HEK293 (cell line): ENCODE results near the gene NANOS3.
A peak's percentile ranks its signal among the peaks of the same experiment; 100 is the strongest.

Source experiments
- ATF2 ChIP-seq: fragments of 450-650 bp; formaldehyde crosslinking; IDR thresholded peaks from 2 replicates; pipeline ENCODE4 v1.5.1; 2016; ENCODE audit warnings: missing biosample characterization, missing genetic modification characterization, low read depth
- BCL11A ChIP-seq: fragments of 450-650 bp; formaldehyde crosslinking; IDR thresholded peaks from 2 replicates; pipeline ENCODE4 v1.5.1; 2016; ENCODE audit warnings: low read depth, missing biosample characterization, missing genetic modification characterization
- GLIS2 ChIP-seq: fragments of 450-650 bp; formaldehyde crosslinking; IDR thresholded peaks from 2 replicates; pipeline ENCODE4 v1.5.1; 2016; ENCODE audit warnings: missing biosample characterization, missing genetic modification characterization
- HIC1 ChIP-seq: fragments of 450-650 bp; formaldehyde crosslinking; IDR thresholded peaks from 2 replicates; pipeline ENCODE4 v1.5.1; 2016; ENCODE audit warnings: missing biosample characterization, missing genetic modification characterization
- KLF9 ChIP-seq: fragments of 450-650 bp; formaldehyde crosslinking; IDR thresholded peaks from 2 replicates; pipeline ENCODE4 v1.5.1; 2016; ENCODE audit warnings: missing biosample characterization, missing genetic modification characterization, low read depth
- PBX3 ChIP-seq: sonication (generic); formaldehyde crosslinking; IDR thresholded peaks from 2 replicates; pipeline ENCODE4 v1.8.1; 2022; ENCODE audit warnings: mild to moderate bottlenecking, moderate library complexity, missing genetic modification reagents
- SCRT2 ChIP-seq: fragments of 450-650 bp; formaldehyde crosslinking; IDR thresholded peaks from 2 replicates; pipeline ENCODE4 v1.5.1; 2016; ENCODE audit warnings: missing biosample characterization, missing genetic modification characterization
- SP2 ChIP-seq: fragments of 450-650 bp; formaldehyde crosslinking; IDR thresholded peaks from 2 replicates; pipeline ENCODE4 v1.5.1; 2016; ENCODE audit warnings: missing biosample characterization, missing genetic modification characterization
- TSHZ1 ChIP-seq: fragments of 450-650 bp; formaldehyde crosslinking; IDR thresholded peaks from 2 replicates; pipeline ENCODE4 v1.5.1; 2016; ENCODE audit warnings: missing biosample characterization, missing genetic modification characterization, borderline replicate concordance
- ZBTB17 ChIP-seq: fragments of 450-650 bp; formaldehyde crosslinking; IDR thresholded peaks from 2 replicates; pipeline ENCODE4 v1.5.1; 2016; ENCODE audit warnings: missing biosample characterization, missing genetic modification characterization
- ZBTB7A ChIP-seq: fragments of 450-650 bp; formaldehyde crosslinking; IDR thresholded peaks from 2 replicates; pipeline ENCODE4 v1.5.1; 2016; ENCODE audit warnings: low read depth, missing biosample characterization, missing genetic modification characterization
- ZNF132 ChIP-seq: fragments of 450-650 bp; formaldehyde crosslinking; IDR thresholded peaks from 2 replicates; pipeline ENCODE4 v1.5.1; 2017; ENCODE audit warnings: missing biosample characterization, missing genetic modification characterization, borderline replicate concordance
- ZNF202 ChIP-seq: fragments of 450-650 bp; formaldehyde crosslinking; IDR thresholded peaks from 2 replicates; pipeline ENCODE4 v1.5.1; 2016; ENCODE audit warnings: missing biosample characterization, missing genetic modification characterization, borderline replicate concordance
- ZNF292 ChIP-seq: fragments of 450-650 bp; formaldehyde crosslinking; IDR thresholded peaks from 2 replicates; pipeline ENCODE4 v1.5.1; 2016; ENCODE audit warnings: low read depth, missing biosample characterization, missing genetic modification characterization, borderline replicate concordance
- ZNF324 ChIP-seq: fragments of 450-650 bp; formaldehyde crosslinking; IDR thresholded peaks from 2 replicates; pipeline ENCODE4 v1.5.1; 2016; ENCODE audit warnings: missing biosample characterization, missing genetic modification characterization
- ZNF366 ChIP-seq: fragments of 450-650 bp; formaldehyde crosslinking; conservative IDR thresholded peaks from 2 replicates; pipeline ENCODE4 v1.5.1; 2016; ENCODE audit warnings: missing biosample characterization, missing genetic modification characterization
- ZNF391 ChIP-seq: fragments of 450-650 bp; formaldehyde crosslinking; IDR thresholded peaks from 2 replicates; pipeline ENCODE4 v1.5.1; 2016; ENCODE audit warnings: low read depth, missing biosample characterization, missing genetic modification characterization, borderline replicate concordance
- ZNF394 ChIP-seq: fragments of 450-650 bp; formaldehyde crosslinking; IDR thresholded peaks from 2 replicates; pipeline ENCODE4 v1.5.1; 2016; ENCODE audit warnings: missing biosample characterization, missing genetic modification characterization, mild to moderate bottlenecking, moderate library complexity, borderline replicate concordance
- ZNF449 ChIP-seq: fragments of 450-650 bp; formaldehyde crosslinking; IDR thresholded peaks from 2 replicates; pipeline ENCODE4 v1.5.1; 2017; ENCODE audit warnings: missing biosample characterization, mild to moderate bottlenecking, missing genetic modification characterization, moderate library complexity
- ZNF473 ChIP-seq: fragments of 450-650 bp; formaldehyde crosslinking; IDR thresholded peaks from 2 replicates; pipeline ENCODE4 v1.5.1; 2017; ENCODE audit warnings: missing biosample characterization, missing genetic modification characterization
- ZNF561 ChIP-seq: fragments of 450-650 bp; IDR thresholded peaks from 2 replicates; pipeline ENCODE4 v1.5.1; 2018; ENCODE audit warnings: missing biosample characterization, missing genetic modification characterization, borderline replicate concordance
- ZNF701 ChIP-seq: fragments of 450-650 bp; formaldehyde crosslinking; IDR thresholded peaks from 2 replicates; pipeline ENCODE4 v1.5.1; 2016; ENCODE audit warnings: missing biosample characterization, missing genetic modification characterization
- ZNF707 ChIP-seq: fragments of 450-650 bp; formaldehyde crosslinking; IDR thresholded peaks from 2 replicates; pipeline ENCODE4 v1.5.1; 2016; ENCODE audit warnings: missing biosample characterization, missing genetic modification characterization
- TF ChIP-seq, protein P1 (sequence below): fragments of 450-650 bp; formaldehyde crosslinking; IDR thresholded peaks from 2 replicates; pipeline ENCODE4 v1.5.1; 2016; ENCODE audit warnings: missing biosample characterization, missing genetic modification characterization

The NANOS3 gene

GRCh38 chr19:13880059-13881043 lies 3.4 kb downstream of the NANOS3 start (continued):
- TF ChIP-seq KLF9 (tag by site-specific recombination) (peak; percentile 24; the same call in 1 of the 2 replicates), ZNF561 (tag by site-specific recombination) (peak; percentile 72; the same call in 1 of the 2 replicates), ATF2 (tag by site-specific recombination) (0 out of 2 replicates have a peak, but pooled peaks have one; percentile 25), ZNF292 (tag by site-specific recombination) (no peak), ZNF701 (tag by site-specific recombination) (no peak), ZBTB7A (tag by site-specific recombination) (peak; percentile 89), ZNF394 (tag by site-specific recombination) (peak; percentile 55; the same call in 1 of the 2 replicates), GLIS2 (tag by site-specific recombination) (peak; percentile 68; the same call in 1 of the 2 replicates), ZNF132 (tag by site-specific recombination) (no peak), ZNF707 (tag by site-specific recombination) (no peak), ZNF366 (tag by site-specific recombination) (0 out of 2 replicates have a peak, but pooled peaks have one; percentile 22), ZNF449 (peak; percentile 33; the same call in 1 of the 2 replicates), HIC1 (tag by site-specific recombination) (peak; percentile 96), SCRT2 (tag by site-specific recombination) (no peak), ZBTB17 (tag by site-specific recombination) (peak; percentile 92), TSHZ1 (peak; percentile 35; the same call in 1 of the 2 replicates), BCL11A (peak; percentile 81; the same call in 1 of the 2 replicates), ZNF324 (tag by site-specific recombination) (peak; percentile 85; the same call in 1 of the 2 replicates), PBX3 (CRISPR knock-in tag) (0 out of 2 replicates have a peak, but pooled peaks have one; percentile 34), SP2 (tag by site-specific recombination) (peak; percentile 23; the same call in 1 of the 2 replicates), ZNF473 (tag by site-specific recombination) (no peak), ZNF202 (tag by site-specific recombination) (no peak), ZNF391 (tag by site-specific recombination) (peak; percentile 85; the same call in 1 of the 2 replicates)
- TF ChIP-seq, protein P1, sequence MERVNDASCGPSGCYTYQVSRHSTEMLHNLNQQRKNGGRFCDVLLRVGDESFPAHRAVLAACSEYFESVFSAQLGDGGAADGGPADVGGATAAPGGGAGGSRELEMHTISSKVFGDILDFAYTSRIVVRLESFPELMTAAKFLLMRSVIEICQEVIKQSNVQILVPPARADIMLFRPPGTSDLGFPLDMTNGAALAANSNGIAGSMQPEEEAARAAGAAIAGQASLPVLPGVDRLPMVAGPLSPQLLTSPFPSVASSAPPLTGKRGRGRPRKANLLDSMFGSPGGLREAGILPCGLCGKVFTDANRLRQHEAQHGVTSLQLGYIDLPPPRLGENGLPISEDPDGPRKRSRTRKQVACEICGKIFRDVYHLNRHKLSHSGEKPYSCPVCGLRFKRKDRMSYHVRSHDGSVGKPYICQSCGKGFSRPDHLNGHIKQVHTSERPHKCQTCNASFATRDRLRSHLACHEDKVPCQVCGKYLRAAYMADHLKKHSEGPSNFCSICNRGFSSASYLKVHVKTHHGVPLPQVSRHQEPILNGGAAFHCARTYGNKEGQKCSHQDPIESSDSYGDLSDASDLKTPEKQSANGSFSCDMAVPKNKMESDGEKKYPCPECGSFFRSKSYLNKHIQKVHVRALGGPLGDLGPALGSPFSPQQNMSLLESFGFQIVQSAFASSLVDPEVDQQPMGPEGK (tag by site-specific recombination): peak; percentile 92
